PC-9 (cell line): ENCODE results near the gene KCTD2. TPM values are rescaled to one million over a fixed set of nuclear protein-coding genes. Genes with fewer than 3 reads are reported as not detected.
A peak's percentile ranks its signal among the peaks of the same experiment; 100 is the strongest.

Experiments used
- BruUV-seq: library from RNA; stranded (reverse); fragments of 400-500 nt; replicated peaks from 2 replicates; lab custom pipeline; 2021; lab: Mats Ljungman, UMichigan
- CTCF ChIA-PET: fragments of 300-600 bp; sonication (Branson Sonifier 250); formaldehyde crosslinking; loops from one replicate; lab custom pipeline; 2022; ENCODE audit warnings: antibody characterized with exemption; lab: Charles Lee
- POLR2A ChIA-PET: fragments of 300-600 bp; sonication (Branson Sonifier 250); formaldehyde crosslinking; loops from one replicate; lab custom pipeline; 2022; ENCODE audit warnings: antibody characterized with exemption; ENCODE audit not compliant: unreplicated experiment; lab: Charles Lee
- DNase-seq, 2 experiments: peaks; one replicate each; pipeline versions ENCODE4 v3.0.0 to v3.0.0-alpha.2; 2015 to 2022; ENCODE audit warnings: mixed read lengths in 1 of 2
- H2AFZ ChIP-seq: fragments of 200-600 bp; sonication (generic); 2 replicates; pipeline ENCODE4 v1.8.1; 2017; ENCODE audit warnings: antibody characterized with exemption
- H3F3A ChIP-seq: fragments of 200-600 bp; sonication (generic); 2 replicates; pipeline ENCODE4 v1.8.1; 2017; ENCODE audit warnings: antibody characterized with exemption, mild to moderate bottlenecking, low read depth; ENCODE audit not compliant: insufficient read depth
- H3K27ac ChIP-seq: fragments of 200-600 bp; sonication (generic); 2 replicates; pipeline ENCODE4 v1.6.1; 2016; ENCODE audit warnings: mixed run types
- H3K27me3 ChIP-seq: fragments of 200-600 bp; sonication (generic); 2 replicates; pipeline ENCODE4 v1.6.1; 2016; ENCODE audit warnings: low read depth, mixed run types; ENCODE audit not compliant: insufficient read depth
- H3K36me3 ChIP-seq: fragments of 200-600 bp; sonication (generic); 2 replicates; pipeline ENCODE4 v1.6.1; 2016; ENCODE audit warnings: low read depth, mixed run types
- H3K4me1 ChIP-seq: fragments of 200-600 bp; sonication (generic); replicated peaks from 2 replicates; pipeline ENCODE4 v1.6.1; 2016; ENCODE audit warnings: mixed run types; ENCODE audit not compliant: insufficient read depth
- H3K4me2 ChIP-seq: fragments of 200-600 bp; sonication (generic); 2 replicates; pipeline ENCODE4 v1.6.1; 2017; ENCODE audit warnings: mixed run types
- H3K4me3 ChIP-seq: fragments of 200-600 bp; sonication (generic); 2 replicates; pipeline ENCODE4 v1.6.1; 2016; ENCODE audit warnings: mixed run types
- H3K79me2 ChIP-seq: fragments of 200-600 bp; sonication (generic); 2 replicates; pipeline ENCODE4 v1.6.1; 2017; ENCODE audit warnings: low read depth, mixed run types
- H3K9me2 ChIP-seq: fragments of 200-600 bp; sonication (generic); 2 replicates; pipeline ENCODE4 v1.8.1; 2017; ENCODE audit warnings: mild to moderate bottlenecking; ENCODE audit not compliant: insufficient read depth
- H3K9me3 ChIP-seq: fragments of 200-600 bp; sonication (generic); 2 replicates; pipeline ENCODE4 v1.8.1; 2016; ENCODE audit warnings: low read depth; ENCODE audit not compliant: insufficient read depth
- H4K20me1 ChIP-seq: fragments of 200-600 bp; sonication (generic); 2 replicates; pipeline ENCODE4 v1.8.1; 2017; ENCODE audit not compliant: insufficient read depth
- CTCF ChIP-seq: fragments of 200-600 bp; sonication (generic); conservative IDR thresholded peaks from 2 replicates; pipeline ENCODE4 v1.6.1; 2017; ENCODE audit warnings: mixed run types, antibody characterized with exemption, mild to moderate bottlenecking, moderate library complexity
- EZH2 ChIP-seq: fragments of 200-600 bp; sonication (generic); IDR thresholded peaks from 2 replicates; pipeline ENCODE4 v1.8.0; 2017; ENCODE audit warnings: antibody characterized with exemption, low read depth
- intact Hi-C: fragments of 100-400 bp; cut with micrococcal nuclease; formaldehyde crosslinking; loops from one replicate; pipeline ENCODE4 v1.10.0; 2022; ENCODE audit not compliant: unreplicated experiment
- total RNA-seq: library from RNA; stranded (reverse); gene quantifications from 2 replicates; pipeline ENCODE4 v1.2.3, GENCODE V29; 2021

The KCTD2 gene
- total RNA-seq, 1 experiment from 2014 or later = 18.6 TPM

- no peaks in the 10 kb centered on the region for H4K20me1 ChIP-seq
- intact Hi-C loops = no loop called here
- H3K4me3 ChIP-seq = no peak overlapping the region
- no peaks in the 10 kb centered on the region for H3K9me2 ChIP-seq
- TSS peak; percentile 16 for BruUV-seq
- ChIA-PET CTCF (no interaction called here), POLR2A (no interaction called here)
- no peak overlapping the region for H2AFZ ChIP-seq
- no peak overlapping the region for H3K4me2 ChIP-seq
- H3K36me3 ChIP-seq = peaks cover 18% of the 10 kb centered on the region
- H3K27me3 ChIP-seq = no peaks in the 10 kb centered on the region
- no peak for DNase-seq
- H3F3A ChIP-seq = peaks cover 6% of the 10 kb centered on the region; the same call in 1 of the 2 replicates
- H3K79me2 ChIP-seq = no peaks in the 10 kb centered on the region
- no peak for TF ChIP-seq CTCF
- no peak for TF ChIP-seq EZH2
- no peaks in the 10 kb centered on the region for H3K4me1 ChIP-seq
- no peak overlapping the region for H3K27ac ChIP-seq
- no peaks in the 10 kb centered on the region for H3K9me3 ChIP-seq
Measured at GRCh38 chr17:75064867-75065561, 18.0 kb downstream of the KCTD2 start.

- BruUV-seq = no TSS peak
- peaks cover 6% of the 10 kb centered on the region; the same call in 1 of the 2 replicates for H3F3A ChIP-seq
- H4K20me1 ChIP-seq = no peaks in the 10 kb centered on the region
- H3K4me1 ChIP-seq = no peaks in the 10 kb centered on the region
- H3K9me3 ChIP-seq = no peaks in the 10 kb centered on the region
- ChIA-PET POLR2A (no interaction called here), CTCF (no interaction called here)
- DNase-seq = no peak
- TF ChIP-seq EZH2 (no peak), CTCF (no peak)
- H3K4me3 ChIP-seq = no peak overlapping the region
- no peak overlapping the region for H3K4me2 ChIP-seq
- H3K79me2 ChIP-seq = no peaks in the 10 kb centered on the region
- no peaks in the 10 kb centered on the region for H3K27me3 ChIP-seq
- no peak overlapping the region for H2AFZ ChIP-seq
- H3K9me2 ChIP-seq = no peaks in the 10 kb centered on the region
- H3K27ac ChIP-seq = no peak overlapping the region
- intact Hi-C loops = no loop called here
- peaks cover 18% of the 10 kb centered on the region for H3K36me3 ChIP-seq
Measured at GRCh38 chr17:75065562-75066151, 18.6 kb downstream of the KCTD2 start.

- no peak overlapping the region for H3K27ac ChIP-seq
- DNase-seq = no peak
- H3K9me3 ChIP-seq = no peaks in the 10 kb centered on the region
- H3K4me1 ChIP-seq = no peaks in the 10 kb centered on the region
- ChIA-PET POLR2A (interaction anchor here (0.5 to 0.7 kb wide), 4 partner anchors 37 to 132 kb away, joined by 3 to 14 read pairs (median 6); no protein-coding TSS in a partner anchor), CTCF (no interaction called here)
- H2AFZ ChIP-seq = no peak overlapping the region
- peaks cover 5% of the 10 kb centered on the region; the same call in 1 of the 2 replicates for H3K36me3 ChIP-seq
- peaks cover 6% of the 10 kb centered on the region; the same call in 1 of the 2 replicates for H3F3A ChIP-seq
- no peaks in the 10 kb centered on the region for H3K27me3 ChIP-seq
- TF ChIP-seq CTCF (no peak), EZH2 (no peak)
- H3K79me2 ChIP-seq = no peaks in the 10 kb centered on the region
- H3K9me2 ChIP-seq = no peaks in the 10 kb centered on the region
- intact Hi-C loops = no loop called here
- no TSS peak for BruUV-seq
- H3K4me2 ChIP-seq = no peak overlapping the region
- H3K4me3 ChIP-seq = no peak overlapping the region
- no peaks in the 10 kb centered on the region for H4K20me1 ChIP-seq
Measured at GRCh38 chr17:75067856-75068255, 20.8 kb downstream of the KCTD2 start.
